HG03521 (cell line): ENCODE results near the gene LMAN1L.

ENCODE experiments used
- ATAC-seq: cut with Tn5 transposase; IDR thresholded peaks from one replicate; pipeline ENCODE4 v1.9.1; 2021; ENCODE audit warnings: mild to moderate bottlenecking, moderate library complexity; ENCODE audit not compliant: unreplicated experiment

The LMAN1L gene

DNA sequence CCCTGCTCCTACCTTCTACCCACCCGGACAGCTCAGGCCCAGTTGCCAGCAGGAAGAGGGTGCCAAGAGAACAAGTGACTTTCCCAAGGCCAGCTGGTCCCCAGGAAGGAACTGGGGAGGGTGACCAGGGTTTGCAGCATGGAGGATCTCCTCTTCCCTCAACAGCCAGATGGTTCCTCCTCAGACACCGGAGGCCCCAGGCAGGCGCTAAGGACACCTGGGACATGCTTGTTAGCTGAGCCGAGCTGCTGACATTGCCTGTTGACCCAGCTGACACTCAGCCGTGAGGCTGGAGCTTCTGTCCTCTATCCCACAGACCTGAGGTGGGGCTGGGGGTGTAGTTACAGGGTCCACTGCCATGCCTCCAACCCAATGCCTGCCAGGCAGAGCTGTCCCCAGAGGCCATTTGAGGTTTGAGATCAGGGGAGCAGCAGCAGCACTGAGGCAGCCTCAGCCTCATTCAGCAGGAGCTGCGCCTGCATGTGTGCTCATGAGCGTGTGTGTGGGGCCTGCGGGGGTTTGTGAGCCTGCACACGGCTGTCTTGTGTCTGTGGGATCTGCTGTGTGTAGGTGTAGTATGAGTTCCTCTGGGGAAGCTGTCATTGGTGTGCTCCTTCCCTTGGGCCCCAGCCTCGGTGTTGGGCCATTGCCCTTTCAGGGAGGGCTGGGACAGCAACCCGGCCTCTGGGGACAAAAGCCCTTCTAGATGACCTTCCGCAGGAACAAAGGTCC is 20.9 kb downstream of the LMAN1L start:
- ATAC-seq, result no peak

GRCh38 chr15:74835312-74835823 is 22.7 kb downstream of the LMAN1L start:
- no peak for ATAC-seq

GRCh38 chr15:74836846-74837245 is 24.2 kb downstream of the LMAN1L start:
- ATAC-seq, result no peak

- no peak for ATAC-seq
Observed at GRCh38 chr15:74837482-74838136, 25.0 kb downstream of the LMAN1L start.

DNA sequence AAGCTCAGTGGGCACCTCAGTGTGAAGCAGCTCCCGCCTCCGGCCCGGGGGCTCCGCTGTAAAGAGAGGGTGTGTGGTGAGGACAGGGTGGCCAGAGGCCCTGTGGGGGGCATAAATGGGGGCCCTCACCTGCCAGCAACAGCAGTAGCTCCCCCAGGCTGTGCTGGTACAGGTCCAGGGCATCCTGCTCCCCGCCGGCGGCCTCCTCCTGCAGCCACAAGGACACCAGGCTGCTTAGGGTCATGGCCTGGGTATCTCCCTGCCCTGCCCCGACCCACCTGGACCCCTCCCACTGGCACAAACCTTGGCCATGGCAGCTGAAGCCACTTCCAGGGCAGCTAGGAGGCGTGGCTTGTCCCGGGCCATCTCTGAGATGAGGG is 25.5 kb downstream of the LMAN1L start:
- ATAC-seq, result no peak

GRCh38 chr15:74838746-74839525 is 26.3 kb downstream of the LMAN1L start:
- no peak for ATAC-seq

- ATAC-seq, result no peak
Observed at GRCh38 chr15:74839526-74840395, 27.1 kb downstream of the LMAN1L start.

GRCh38 chr15:74840851-74841775 is 28.5 kb downstream of the LMAN1L start:
- ATAC-seq, result no peak

- no peak for ATAC-seq
Observed at GRCh38 chr15:74841891-74842373, 29.3 kb downstream of the LMAN1L start.

GRCh38 chr15:74842581-74843444 is 30.2 kb downstream of the LMAN1L start, which contains the start of gene ULK3:
Gene ULK3 (minus strand): TSS chr15:74843156. CDS start chr15:74843105, 51 bp downstream.
- peak; percentile 85 for ATAC-seq

DNA sequence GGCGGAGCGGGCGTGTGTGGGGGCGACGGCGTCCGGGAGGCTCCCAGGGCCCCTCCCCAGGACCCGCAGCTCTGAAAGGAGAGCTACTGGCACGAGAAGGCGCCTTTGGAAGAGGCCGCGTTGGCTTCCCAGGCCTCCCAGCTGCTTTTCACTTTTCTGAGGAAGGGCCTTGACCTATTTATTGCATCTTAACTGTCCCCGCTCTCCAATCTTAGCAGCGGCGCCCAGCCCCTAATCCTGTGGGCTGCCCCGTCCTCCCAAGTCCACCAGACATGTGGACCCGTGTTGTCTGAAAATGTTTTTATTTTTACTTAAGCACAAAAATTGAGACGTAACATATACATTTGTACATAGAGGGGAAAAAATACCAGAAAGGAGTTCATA is 30.8 kb downstream of the LMAN1L start:
- no peak for ATAC-seq

GRCh38 chr15:74843891-74844299 is 31.3 kb downstream of the LMAN1L start:
- no peak for ATAC-seq

- ATAC-seq, result no peak
Observed at GRCh38 chr15:74844319-74845207, 31.9 kb downstream of the LMAN1L start.

GRCh38 chr15:74845208-74845568 is 32.6 kb downstream of the LMAN1L start:
- no peak for ATAC-seq

DNA sequence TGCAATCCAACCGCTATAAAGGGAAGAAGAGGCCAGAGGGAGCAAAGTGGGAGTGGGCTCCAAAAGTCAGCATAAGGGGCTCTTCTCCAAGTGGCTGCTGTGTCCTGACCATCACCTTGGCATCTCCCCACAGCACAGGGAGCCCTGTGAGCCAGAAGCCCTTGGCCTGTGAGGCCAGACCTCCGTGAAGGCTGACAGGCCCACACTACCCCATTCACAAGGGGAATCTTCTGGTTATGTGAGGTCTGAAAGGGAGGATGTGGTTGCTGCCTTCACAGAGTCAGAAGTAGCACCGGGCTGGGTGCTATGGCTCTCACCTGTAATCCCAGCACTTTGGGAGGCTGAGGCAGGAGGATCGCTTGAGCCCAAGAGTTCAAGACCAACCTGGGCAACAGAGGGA is 32.9 kb downstream of the LMAN1L start:
- ATAC-seq, result no peak

DNA sequence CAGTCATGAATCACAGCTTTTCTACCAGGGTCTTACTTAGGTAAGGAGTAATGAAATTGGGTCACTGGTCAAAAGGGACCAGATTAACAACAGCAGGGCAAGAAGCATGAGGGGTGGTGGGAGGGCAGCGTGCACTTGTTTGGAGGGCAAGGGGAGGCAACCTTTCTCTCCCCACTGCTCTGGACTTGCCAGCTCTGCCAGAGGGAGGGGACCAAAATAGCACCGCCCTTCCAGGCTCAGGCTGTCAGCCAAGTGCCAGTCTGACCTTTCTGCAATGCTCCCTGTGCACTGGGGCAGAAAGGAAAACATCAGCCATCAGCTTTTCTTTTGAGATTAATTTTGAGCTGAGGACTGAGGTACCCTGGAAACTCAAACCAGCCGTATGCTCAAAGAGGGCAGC is 34.8 kb downstream of the LMAN1L start:
- ATAC-seq, result no peak

DNA sequence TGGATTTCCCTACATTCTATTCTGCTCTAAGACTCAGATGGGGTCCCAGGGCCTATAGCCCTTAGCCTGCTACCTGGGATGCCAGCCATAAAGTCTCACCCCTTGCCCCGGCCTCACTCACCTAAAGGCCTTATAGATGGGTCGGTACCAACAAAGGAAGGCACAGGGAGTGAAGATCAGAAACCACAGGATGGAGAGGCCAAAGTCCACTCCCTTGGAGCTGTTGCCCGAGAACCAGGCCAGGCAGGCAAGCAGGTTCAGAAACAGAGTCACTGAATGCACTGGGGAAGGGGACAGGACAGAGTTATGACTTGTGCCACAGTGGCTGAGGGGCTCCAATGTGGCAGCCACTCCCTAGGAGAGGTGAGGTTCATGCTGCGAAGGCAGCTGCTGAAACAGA is 37.8 kb downstream of the LMAN1L start:
- ATAC-seq, result no peak

DNA sequence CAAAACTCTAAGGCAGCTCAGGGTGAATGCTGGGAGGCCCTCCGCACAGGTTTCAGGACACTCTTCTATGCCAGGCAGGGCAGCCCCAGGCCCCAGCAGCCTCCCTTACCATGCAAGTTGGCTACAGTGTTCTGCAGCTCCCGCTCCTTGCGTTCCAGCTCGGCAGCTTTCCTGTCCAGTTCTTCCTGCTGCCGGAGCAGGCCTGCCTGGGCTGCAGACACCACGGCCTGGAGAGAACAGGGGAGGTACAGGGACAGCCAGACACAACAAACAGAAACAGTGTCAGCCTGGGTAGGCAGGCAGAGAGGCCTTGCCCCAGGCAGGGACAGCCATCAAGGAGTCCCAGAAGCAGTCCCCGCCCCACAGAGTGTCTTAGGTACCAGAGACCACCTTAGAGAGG is 39.3 kb downstream of the LMAN1L start:
- ATAC-seq, result no peak
